Measurements from ENCODE around the gene SAMD8. TPM values are rescaled to one million over a fixed set of nuclear protein-coding genes. Genes with fewer than 3 reads are reported as not detected.

The SAMD8 gene
- total and polyA plus RNA-seq, 3 donors from 2014 or later = 45.0 to 66.3 (median 55.3) TPM

- intact Hi-C loops (cut with DNase I; ENCODE audit: low total_unique reads) = no loop called here
- no peaks in the 10 kb centered on the region for H3K27me3 ChIP-seq
- DNase-seq = no peak
- no peaks in the 10 kb centered on the region for H3K36me3 ChIP-seq (ENCODE audit: low read depth, missing control alignments)
- WGBS, 2 donors = 81 to 95% methylated on average over 6 of the region's 6 CpGs
- no peak overlapping the region for H3K27ac ChIP-seq
- no peaks in the 10 kb centered on the region for H3K9me3 ChIP-seq
- H3K4me1 ChIP-seq = peaks cover 26% of the 10 kb centered on the region
- no peak overlapping the region for H3K4me3 ChIP-seq
- TF ChIP-seq CTCF (IDR thresholded peaks at IDR 0.05) (no peak), POLR2A (IDR thresholded peaks at IDR 0.05) (no peak)
These were observed 56.8 kb downstream of the SAMD8 start for GRCh38 chr10:75168275-75168674.

- TF ChIP-seq CTCF (IDR thresholded peaks at IDR 0.05) (no peak), POLR2A (IDR thresholded peaks at IDR 0.05) (no peak)
- H3K27me3 ChIP-seq = no peaks in the 10 kb centered on the region
- peaks cover 20% of the 10 kb centered on the region for H3K4me1 ChIP-seq
- DNase-seq = no peak
- 55 to 68% methylated on average over 1 of the region's 1 CpG for WGBS, 2 donors
- no peak overlapping the region for H3K27ac ChIP-seq
- H3K9me3 ChIP-seq = no peaks in the 10 kb centered on the region
- no peaks in the 10 kb centered on the region for H3K36me3 ChIP-seq (ENCODE audit: low read depth, missing control alignments)
- intact Hi-C loops (cut with DNase I; ENCODE audit: low total_unique reads) = no loop called here
- H3K4me3 ChIP-seq = no peak overlapping the region
These were observed 58.8 kb downstream of the SAMD8 start for GRCh38 chr10:75170215-75170614.

- H3K27me3 ChIP-seq = no peaks in the 10 kb centered on the region
- H3K4me1 ChIP-seq = no peaks in the 10 kb centered on the region
- no peak for TF ChIP-seq POLR2A (IDR thresholded peaks at IDR 0.05)
- TF ChIP-seq CTCF (IDR thresholded peaks at IDR 0.05) = no peak
- no peak for DNase-seq
- WGBS, 2 donors = 89 to 94% methylated on average over 2 of the region's 2 CpGs
- H3K9me3 ChIP-seq = no peaks in the 10 kb centered on the region
- peaks cover 2% of the 10 kb centered on the region for H3K36me3 ChIP-seq (ENCODE audit: low read depth, missing control alignments)
- H3K4me3 ChIP-seq = no peak overlapping the region
- intact Hi-C loops (cut with DNase I; ENCODE audit: low total_unique reads) = no loop called here
- H3K27ac ChIP-seq = no peak overlapping the region
These were observed 63.6 kb downstream of the SAMD8 start for GRCh38 chr10:75175046-75175445.

GRCh38 chr10:75176046-75176445 lies 64.6 kb downstream of the SAMD8 start:
- TF ChIP-seq CTCF (IDR thresholded peaks at IDR 0.05) (no peak), POLR2A (IDR thresholded peaks at IDR 0.05) (no peak)
- Histone ChIP-seq H3K4me3 (no peak overlapping the region), H3K36me3 (ENCODE audit: low read depth, missing control alignments) (peaks cover 2% of the 10 kb centered on the region), H3K27ac (no peak overlapping the region), H3K9me3 (no peaks in the 10 kb centered on the region), H3K4me1 (peaks cover 2% of the 10 kb centered on the region), H3K27me3 (no peaks in the 10 kb centered on the region)
- intact Hi-C loops (cut with DNase I; ENCODE audit: low total_unique reads) = no loop called here
- 90 to 92% methylated on average over 6 of the region's 6 CpGs for WGBS, 2 donors
- no peak for DNase-seq

GRCh38 chr10:75176736-75177135 lies 65.3 kb downstream of the SAMD8 start:
- Histone ChIP-seq H3K4me3 (no peak overlapping the region), H3K9me3 (no peaks in the 10 kb centered on the region), H3K36me3 (ENCODE audit: low read depth, missing control alignments) (peaks cover 2% of the 10 kb centered on the region), H3K27ac (no peak overlapping the region), H3K27me3 (no peaks in the 10 kb centered on the region), H3K4me1 (peaks cover 4% of the 10 kb centered on the region)
- intact Hi-C loops (cut with DNase I; ENCODE audit: low total_unique reads) = no loop called here
- no peak for TF ChIP-seq POLR2A (IDR thresholded peaks at IDR 0.05)
- no peak for TF ChIP-seq CTCF (IDR thresholded peaks at IDR 0.05)
- WGBS, 2 donors = 93 to 95% methylated on average over 1 of the region's 1 CpG
- no peak for DNase-seq
